GM12878 (cell line): ENCODE results near the gene OSBPL10. TPM values are rescaled to one million over a fixed set of nuclear protein-coding genes. Genes with fewer than 3 reads are reported as not detected.
A peak's percentile ranks its signal among the peaks of the same experiment; 100 is the strongest.

Source experiments
- ATAC-seq: fragments of 200-7000 bp; cut with Tn5 transposase; 3 replicates; pipeline ENCODE4 v1.9.1; 2020; ENCODE audit warnings: mild to moderate bottlenecking, moderate library complexity
- BruUV-seq: library from RNA; stranded (reverse); fragments of 400-500 nt; replicated peaks from 2 replicates; lab custom pipeline; 2021; lab: Mats Ljungman, UMichigan
- CTCF ChIA-PET: fragments of 300-600 bp; sonication (Branson Sonifier 250); formaldehyde crosslinking; extraction: SDS; loops from one replicate; lab custom pipeline; 2021; ENCODE audit warnings: inconsistent platforms; lab: Yijun Ruan, JAX
- POLR2A ChIA-PET: fragments of 350-600 bp; formaldehyde crosslinking; extraction: SDS; loops from one replicate; lab custom pipeline; 2021; ENCODE audit warnings: inconsistent platforms; lab: Charles Lee
- RAD21 ChIA-PET: fragments of 300-600 bp; sonication (Branson Sonifier 250); formaldehyde crosslinking; loops from one replicate; lab custom pipeline; 2023; ENCODE audit warnings: antibody characterized with exemption; ENCODE audit not compliant: unreplicated experiment; lab: Charles Lee
- SMC1A ChIA-PET: fragments of 300-600 bp; sonication (Branson Sonifier 250); formaldehyde crosslinking; loops from one replicate; lab custom pipeline; 2023; ENCODE audit not compliant: unreplicated experiment, uncharacterized antibody; lab: Charles Lee
- DNase-seq: peaks from one replicate; pipeline ENCODE4 v3.0.0-alpha.2; 2011; ENCODE audit warnings: low read depth, low spot score
- FAIRE-seq: peaks from 3 replicates; lab custom pipeline; 2011; peaks lifted over from hg19 to GRCh38; lab: Jason Lieb, UNC
- H2AFZ ChIP-seq: 2 replicates; pipeline ENCODE4 v1.6.0; 2011; ENCODE audit warnings: low read depth, low read length, control low read depth; ENCODE audit not compliant: control insufficient read depth
- H3K27ac ChIP-seq: 2 replicates; pipeline ENCODE4 v1.5.1; 2011; ENCODE audit warnings: control low read depth; ENCODE audit not compliant: control insufficient read depth, insufficient read depth
- H3K27me3 ChIP-seq, 2 experiments: replicated peaks in 1 of 2; 2 replicates each; pipeline versions ENCODE4 v1.6.0 to v1.6.1; 2011; ENCODE audit warnings: low read length in 1 of 2; ENCODE audit not compliant: control insufficient read depth in 2 of 2, insufficient read depth in 2 of 2
- H3K36me3 ChIP-seq, 2 experiments: 2 replicates each; pipeline ENCODE4 v1.5.1; 2011; ENCODE audit warnings: low read length in 1 of 2; ENCODE audit not compliant: control insufficient read depth in 2 of 2, insufficient read depth in 2 of 2
- H3K4me1 ChIP-seq: 2 replicates; pipeline ENCODE4 v1.6.1; 2011; ENCODE audit warnings: mild to moderate bottlenecking, low read length, moderate library complexity, mixed read lengths; ENCODE audit not compliant: control insufficient read depth, insufficient read depth
- H3K4me2 ChIP-seq: 2 replicates; pipeline ENCODE4 v1.6.0; 2011; ENCODE audit warnings: control low read depth; ENCODE audit not compliant: control insufficient read depth, insufficient read depth
- H3K4me3 ChIP-seq: fragments of 200-600 bp; sonication (generic); 2 replicates; pipeline ENCODE4 v1.5.1; 2016
- H3K79me2 ChIP-seq: 2 replicates; pipeline ENCODE4 v1.6.0; 2011; ENCODE audit warnings: low read length; ENCODE audit not compliant: control insufficient read depth, insufficient read depth
- H3K9ac ChIP-seq: 2 replicates; pipeline ENCODE4 v1.8.0; 2011; ENCODE audit warnings: low read length, control low read depth, mixed read lengths; ENCODE audit not compliant: control insufficient read depth, insufficient read depth
- H3K9me3 ChIP-seq: replicated peaks from 3 replicates; pipeline ENCODE4 v1.5.1; 2011; ENCODE audit warnings: mild to moderate bottlenecking, low read length; ENCODE audit not compliant: control insufficient read depth, insufficient read depth
- H4K20me1 ChIP-seq: 2 replicates; pipeline ENCODE4 v1.6.0; 2011; ENCODE audit not compliant: control insufficient read depth, insufficient read depth
- BRCA1 ChIP-seq: IDR thresholded peaks from 2 replicates; pipeline ENCODE4 v1.6.1; 2011; ENCODE audit warnings: low read depth, low read length, improper control_type of control experiment
- NKRF ChIP-seq: fragments of 450-650 bp; conservative IDR thresholded peaks from 2 replicates; pipeline ENCODE4 v1.6.1; 2017; ENCODE audit warnings: mild to moderate bottlenecking, moderate library complexity
- PML ChIP-seq: IDR thresholded peaks from 2 replicates; pipeline ENCODE4 v1.6.1; 2012; ENCODE audit warnings: low read length, inconsistent platforms
- SIN3A ChIP-seq: IDR thresholded peaks from 2 replicates; pipeline ENCODE4 v1.6.1; 2012; ENCODE audit warnings: low read depth, low read length, improper control_type of control experiment
- YBX1 ChIP-seq: fragments of 450-650 bp; IDR thresholded peaks from 2 replicates; pipeline ENCODE4 v1.6.1; 2016; ENCODE audit warnings: antibody characterized with exemption
- ZBTB40 ChIP-seq: fragments of 450-650 bp; IDR thresholded peaks from 2 replicates; pipeline ENCODE4 v1.6.1; 2016; ENCODE audit warnings: mild to moderate bottlenecking, moderate library complexity, borderline replicate concordance
- ZNF384 ChIP-seq: IDR thresholded peaks from 2 replicates; pipeline ENCODE4 v1.6.1; 2012; ENCODE audit warnings: low read depth, mild to moderate bottlenecking, low read length, improper control_type of control experiment, borderline replicate concordance
- ZNF622 ChIP-seq: fragments of 450-650 bp; IDR thresholded peaks from 2 replicates; pipeline ENCODE4 v1.6.1; 2017; ENCODE audit warnings: mild to moderate bottlenecking, inconsistent platforms
- WGBS: methylation state at CpG from one replicate; pipeline ENCODE4 v1.1.6; 2016; ENCODE audit warnings: low lambda C conversion rate; ENCODE audit not compliant: insufficient replicate concordance, insufficient coverage; ENCODE audit errors: missing lambda C conversion rate; 5-methylcytosine and 5-hydroxymethylcytosine counted together
- in situ Hi-C: fragments of 300-500 bp; cut with MboI; formaldehyde crosslinking; loops from 9 replicates; pipeline ENCODE4 v1.14.3; 2018; ENCODE audit warnings: mixed read lengths
- intact Hi-C: fragments of 100-400 bp; cut with micrococcal nuclease; formaldehyde crosslinking; loops from one replicate; pipeline ENCODE4 v1.14.2; 2022; ENCODE audit not compliant: unreplicated experiment
- polyA plus RNA-seq, 11 experiments: library from polyadenylated mRNA; depleted of rRNA in 4 of 11; unstranded in 6 of 11; stranded (reverse) in 5 of 11; fragments of >200 nt; fragmentation: Nextera tagmentation in 4 of 11; fragmentation: Illumina TruSeq in 1 of 11; extraction: Ambion mirVana in 4 of 11; extraction: Trizol in 1 of 11; gene quantifications; 1 replicate in 1 of 11; 2 replicates in 10 of 11; pipeline versions ENCODE4 v1.2.1 to v1.2.3, GENCODE V29; 2011 to 2016; ENCODE audit warnings: inconsistent platforms in 2 of 11, missing spikeins in 2 of 11, low read depth in 1 of 11
- total RNA-seq, 4 experiments: library from RNA; depleted of rRNA in 3 of 4; stranded (reverse); fragments of >200 nt in 3 of 4; fragmentation: Illumina TruSeq in 1 of 4; extraction: Trizol in 1 of 4; gene quantifications; 2 replicates each; pipeline versions ENCODE4 v1.2.1 to v1.2.3, GENCODE V29; 2013 to 2021

The OSBPL10 gene
- total and polyA plus RNA-seq, 10 of the 15 experiments (the other 5 are each of a cell fraction or from before 2014, with no cell fraction given): 0.03 to 0.25 (median 0.09) TPM; not detected in 5

- TF ChIP-seq NKRF: no peak
- no peak for TF ChIP-seq SIN3A
- no peak for TF ChIP-seq ZNF622
- TF ChIP-seq BRCA1: no peak
- TF ChIP-seq YBX1: no peak
Observed at GRCh38 chr3:31973081-31973480, 8.0 kb downstream of the OSBPL10 start (continued).

GRCh38 chr3:31971607-31972006, 9.5 kb downstream of the OSBPL10 start:
- TF ChIP-seq ZBTB40: peak; percentile 63
- TF ChIP-seq PML: no peak
- TF ChIP-seq ZNF384: no peak
- SMC1A ChIA-PET: no interaction called here
- Histone ChIP-seq H3K9ac (no peak overlapping the region), H3K4me3 (no peak overlapping the region), H3K36me3 (no peaks in the 10 kb centered on the region), H4K20me1 (no peaks in the 10 kb centered on the region), H3K4me1 (no peaks in the 10 kb centered on the region; the same call in 1 of the 2 replicates), H3K9me3 (no peaks in the 10 kb centered on the region; the same call in 2 of the 3 replicates), H3K4me2 (no peak overlapping the region), H3K79me2 (no peaks in the 10 kb centered on the region), H3K27me3 (no peaks in the 10 kb centered on the region), H3K27ac (no peak overlapping the region), H2AFZ (no peak overlapping the region)
- intact Hi-C loops: no loop called here
- in situ Hi-C loops: no loop called here
- CTCF ChIA-PET: interaction anchor here (0.6 kb wide), 1 partner anchor 1249 kb away, joined by 3 read pairs; no protein-coding TSS in a partner anchor
- RAD21 ChIA-PET: interaction anchor here (0.6 kb wide), 1 partner anchor 555 kb away, joined by 3 read pairs; no protein-coding TSS in a partner anchor
- DNase-seq: no peak
- BruUV-seq: no TSS peak
- POLR2A ChIA-PET: interaction anchor here (1.2 kb wide), 1 partner anchor 11 kb away, joined by 6 read pairs; no protein-coding TSS in a partner anchor
- no peak for FAIRE-seq
- WGBS: 88% methylated on average over 3 of the region's 3 CpGs
- ATAC-seq: no peak
